C4-2B (cell line): ENCODE data around the gene IL33.

ENCODE experiments used
- ZFX ChIP-seq: fragments of 450-650 bp; IDR thresholded peaks from 2 replicates; pipeline ENCODE4 v1.6.1; 2017
- TF ChIP-seq, protein P1 (sequence below): fragments of 450-650 bp; conservative IDR thresholded peaks from 2 replicates; pipeline ENCODE4 v1.5.1; 2017; ENCODE audit warnings: mild to moderate bottlenecking

DNA sequence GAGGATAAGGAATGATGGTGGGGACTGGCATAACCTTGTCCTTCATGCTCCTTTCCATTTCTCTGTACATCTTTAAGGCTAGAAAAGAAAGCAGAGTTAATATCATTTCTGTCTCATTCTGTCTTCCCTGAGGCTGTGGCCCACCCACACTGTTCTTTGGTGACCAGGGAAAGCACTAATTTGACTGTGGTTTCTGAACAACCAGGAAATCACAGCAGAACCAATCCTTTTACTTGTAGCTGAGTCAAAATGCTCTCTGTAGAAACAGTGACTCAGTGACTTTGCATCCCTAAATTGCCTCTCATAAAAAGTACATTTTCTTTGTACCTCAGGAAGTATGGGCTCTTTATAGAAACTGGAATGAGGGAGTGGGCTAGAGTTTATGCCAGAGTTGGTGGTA lies 28.1 kb downstream of the IL33 start:
- TF ChIP-seq, protein P1, sequence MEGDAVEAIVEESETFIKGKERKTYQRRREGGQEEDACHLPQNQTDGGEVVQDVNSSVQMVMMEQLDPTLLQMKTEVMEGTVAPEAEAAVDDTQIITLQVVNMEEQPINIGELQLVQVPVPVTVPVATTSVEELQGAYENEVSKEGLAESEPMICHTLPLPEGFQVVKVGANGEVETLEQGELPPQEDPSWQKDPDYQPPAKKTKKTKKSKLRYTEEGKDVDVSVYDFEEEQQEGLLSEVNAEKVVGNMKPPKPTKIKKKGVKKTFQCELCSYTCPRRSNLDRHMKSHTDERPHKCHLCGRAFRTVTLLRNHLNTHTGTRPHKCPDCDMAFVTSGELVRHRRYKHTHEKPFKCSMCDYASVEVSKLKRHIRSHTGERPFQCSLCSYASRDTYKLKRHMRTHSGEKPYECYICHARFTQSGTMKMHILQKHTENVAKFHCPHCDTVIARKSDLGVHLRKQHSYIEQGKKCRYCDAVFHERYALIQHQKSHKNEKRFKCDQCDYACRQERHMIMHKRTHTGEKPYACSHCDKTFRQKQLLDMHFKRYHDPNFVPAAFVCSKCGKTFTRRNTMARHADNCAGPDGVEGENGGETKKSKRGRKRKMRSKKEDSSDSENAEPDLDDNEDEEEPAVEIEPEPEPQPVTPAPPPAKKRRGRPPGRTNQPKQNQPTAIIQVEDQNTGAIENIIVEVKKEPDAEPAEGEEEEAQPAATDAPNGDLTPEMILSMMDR, result no peak
- TF ChIP-seq ZFX, result no peak
